GM12875 (cell line): ENCODE results near the gene PCDHGB6.
"Not testable (repeated sequence)": the region's sequence is repeated elsewhere in the genome, so short reads cannot be mapped to it uniquely, and the experiment has no call there.

Experiments
- H3K4me3 ChIP-seq: one replicate; pipeline ENCODE4 v1.5.1; 2011; ENCODE audit warnings: low read depth, low read length, control low read depth
- CTCF ChIP-seq: IDR thresholded peaks from 2 replicates; pipeline ENCODE4 v1.5.1; 2011; ENCODE audit warnings: low read depth, mild to moderate bottlenecking, control low read depth, inconsistent platforms, low read length, moderate library complexity, borderline replicate concordance; ENCODE audit not compliant: insufficient read depth

Gene PCDHGB6

GRCh38 chr5:141430332-141431113 lies 22.7 kb downstream of the PCDHGB6 start, which contains the start of gene PCDHGA12:
Gene PCDHGA12, plus strand, starts transcription at chr5:141430507. Its CDS starts 253 bp downstream, at chr5:141430760.
- TF ChIP-seq CTCF: peak; percentile 50; the same call in 1 of the 2 replicates
- peak within 1 kb of the TSS; percentile 60 for H3K4me3 ChIP-seq

GRCh38 chr5:141431286-141431685 lies 23.5 kb downstream of the PCDHGB6 start:
- peak overlapping the region; percentile 60 for H3K4me3 ChIP-seq
- no peak for TF ChIP-seq CTCF

GRCh38 chr5:141432308-141432707 lies 24.5 kb downstream of the PCDHGB6 start:
- not testable (repeated sequence) for H3K4me3 ChIP-seq

- H3K4me3 ChIP-seq: not testable (repeated sequence)
These were observed 24.9 kb downstream of the PCDHGB6 start for GRCh38 chr5:141432726-141433125.

- no peak for TF ChIP-seq CTCF
- H3K4me3 ChIP-seq: no peak overlapping the region
These were observed 26.2 kb downstream of the PCDHGB6 start for GRCh38 chr5:141434006-141434405.

GRCh38 chr5:141437221-141437620 lies 29.4 kb downstream of the PCDHGB6 start:
- no peak overlapping the region for H3K4me3 ChIP-seq
- TF ChIP-seq CTCF: no peak

- H3K4me3 ChIP-seq: no peak overlapping the region
- TF ChIP-seq CTCF: no peak
These were observed 31.8 kb downstream of the PCDHGB6 start for GRCh38 chr5:141439411-141440141.

GRCh38 chr5:141440341-141440740 lies 32.5 kb downstream of the PCDHGB6 start:
- no peak overlapping the region for H3K4me3 ChIP-seq
- no peak for TF ChIP-seq CTCF
